H1 (cell line): Measurements from ENCODE around the gene NCCRP1. TPM values are rescaled to one million over a fixed set of nuclear protein-coding genes. Genes with fewer than 3 reads are reported as not detected.

Source experiments
- polyA plus RNA-seq, 7 experiments: library from polyadenylated mRNA; depleted of rRNA in 3 of 7; stranded (reverse) in 5 of 7; unstranded in 2 of 7; fragments of >200 nt in 5 of 7; fragments of 200-250 nt in 2 of 7; gene quantifications; 1 replicate in 5 of 7; 2 replicates in 1 of 7; 4 replicates in 1 of 7; pipeline versions ENCODE4 v1.2.1 to v1.2.3, GENCODE V29; 2011 to 2013; ENCODE audit warnings: missing spikeins in 2 of 7, mixed read lengths in 2 of 7
- total RNA-seq: library from RNA; stranded (reverse); fragmentation: NEBNext Ultra II Directional; extraction: Animal tissue kit (Norgen Biotek cat#: 25700); gene quantifications from 2 replicates; pipeline ENCODE4 v1.2.1, GENCODE V29; 2021

The NCCRP1 gene
- total and polyA plus RNA-seq, 2 of the 8 experiments (the other 6 are each of a cell fraction or from before 2014, with no cell fraction given): 2.8 to 7.9 TPM

Other genes with a start within 250 kb of the NCCRP1 start
- gene FBXO17, start 221.2 kb upstream of the NCCRP1 start, total RNA-seq: 14.5 and 15.3 TPM in 2 replicates
- gene FBXO17, start 221.2 kb upstream of the NCCRP1 start, polyA plus RNA-seq (2011; rRNA removed): 11.7 and 19.9 TPM in 2 replicates
- gene FBXO27, start 164.4 kb upstream of the NCCRP1 start, total RNA-seq: 18.8 and 25.5 TPM in 2 replicates
- 10.9 and 16.8 TPM in 2 replicates for gene FBXO27, start 164.4 kb upstream of the NCCRP1 start, polyA plus RNA-seq (2011; rRNA removed)
- gene ACP7, start 112.6 kb upstream of the NCCRP1 start, total RNA-seq: 0.50 and 0.98 TPM in 2 replicates
- 0.27 and 0.58 TPM in 2 replicates for gene ACP7, start 112.6 kb upstream of the NCCRP1 start, polyA plus RNA-seq (2011; rRNA removed)
- 64.4 and 67.6 TPM in 2 replicates for gene PAK4, start 71.2 kb upstream of the NCCRP1 start, total RNA-seq
- gene PAK4, start 71.2 kb upstream of the NCCRP1 start, polyA plus RNA-seq (2011; rRNA removed): 50.7 and 107 TPM in 2 replicates
- gene SYCN, start 7.3 kb downstream of the NCCRP1 start, total RNA-seq: not detected in 2 replicates
- not detected in 2 replicates for gene SYCN, start 7.3 kb downstream of the NCCRP1 start, polyA plus RNA-seq (2011; rRNA removed)
- not detected in 2 replicates for gene IFNL3, start 48.0 kb downstream of the NCCRP1 start, total RNA-seq
- gene IFNL3, start 48.0 kb downstream of the NCCRP1 start, polyA plus RNA-seq (2011; rRNA removed): 0.11 TPM in 1 of 2 replicates, not detected in the other
- gene IFNL4, start 51.9 kb downstream of the NCCRP1 start, total RNA-seq: not detected in 2 replicates
- gene IFNL4, start 51.9 kb downstream of the NCCRP1 start, polyA plus RNA-seq (2011; rRNA removed): not detected in 2 replicates
- not detected in 2 replicates for gene IFNL2, start 71.4 kb downstream of the NCCRP1 start, total RNA-seq
- gene IFNL2, start 71.4 kb downstream of the NCCRP1 start, polyA plus RNA-seq (2011; rRNA removed): not detected in 2 replicates
- not detected in 2 replicates for gene IFNL1, start 99.4 kb downstream of the NCCRP1 start, total RNA-seq
- not detected in 2 replicates for gene IFNL1, start 99.4 kb downstream of the NCCRP1 start, polyA plus RNA-seq (2011; rRNA removed)
- gene LRFN1, start 123.9 kb downstream of the NCCRP1 start, total RNA-seq: 6.6 and 7.5 TPM in 2 replicates
- gene LRFN1, start 123.9 kb downstream of the NCCRP1 start, polyA plus RNA-seq (2011; rRNA removed): 2.4 and 6.1 TPM in 2 replicates
- not detected in 2 replicates for gene GMFG, start 139.1 kb downstream of the NCCRP1 start, total RNA-seq
- gene GMFG, start 139.1 kb downstream of the NCCRP1 start, polyA plus RNA-seq (2011; rRNA removed): 0.24 and 0.26 TPM in 2 replicates
- 158 and 161 TPM in 2 replicates for gene SAMD4B, start 145.5 kb downstream of the NCCRP1 start, total RNA-seq
- gene SAMD4B, start 145.5 kb downstream of the NCCRP1 start, polyA plus RNA-seq (2011; rRNA removed): 137 and 189 TPM in 2 replicates
- 31.4 and 33.1 TPM in 2 replicates for gene PAF1, start 194.1 kb downstream of the NCCRP1 start, total RNA-seq
- 58.6 and 67.8 TPM in 2 replicates for gene PAF1, start 194.1 kb downstream of the NCCRP1 start, polyA plus RNA-seq (2011; rRNA removed)
- 31.1 and 32.3 TPM in 2 replicates for gene MED29, start 194.4 kb downstream of the NCCRP1 start, total RNA-seq
- 52.5 and 71.4 TPM in 2 replicates for gene MED29, start 194.4 kb downstream of the NCCRP1 start, polyA plus RNA-seq (2011; rRNA removed)
- gene ZFP36, start 209.9 kb downstream of the NCCRP1 start, total RNA-seq: 10.9 and 12.2 TPM in 2 replicates
- gene ZFP36, start 209.9 kb downstream of the NCCRP1 start, polyA plus RNA-seq (2011; rRNA removed): 4.0 and 7.3 TPM in 2 replicates
- 64.0 and 65.7 TPM in 2 replicates for gene PLEKHG2, start 215.7 kb downstream of the NCCRP1 start, total RNA-seq
- 16.9 and 21.8 TPM in 2 replicates for gene PLEKHG2, start 215.7 kb downstream of the NCCRP1 start, polyA plus RNA-seq (2011; rRNA removed)
- gene RPS16, start 239.0 kb downstream of the NCCRP1 start, total RNA-seq: 2,433 and 2,482 TPM in 2 replicates
- gene RPS16, start 239.0 kb downstream of the NCCRP1 start, polyA plus RNA-seq (2011; rRNA removed): 7,810 and 9,546 TPM in 2 replicates
- gene SUPT5H, start 248.6 kb downstream of the NCCRP1 start, total RNA-seq: 111 and 118 TPM in 2 replicates
- gene SUPT5H, start 248.6 kb downstream of the NCCRP1 start, polyA plus RNA-seq (2011; rRNA removed): 77.8 and 110 TPM in 2 replicates